ENCODE data around the gene EIF5AL1.

- no peak for TF ChIP-seq TAF1 (IDR thresholded peaks at IDR 0.05; ENCODE audit: low read depth, low read length)
- TF ChIP-seq POLR2A (IDR thresholded peaks at IDR 0.05; ENCODE audit: low read depth, low read length) = no peak
- no peak for TF ChIP-seq POLR2AphosphoS5 (IDR thresholded peaks at IDR 0.05; ENCODE audit: low read depth, low read length)
- TF ChIP-seq PAX5 (IDR thresholded peaks at IDR 0.05; ENCODE audit: insufficient read depth, low read length, severe bottlenecking) = no peak
These were observed 28.4 kb upstream of the EIF5AL1 start for GRCh38 chr10:79483948-79484347.
